GM12878 (cell line): ENCODE measurements around the gene DMD.

Experiments used
- CBX5 ChIP-seq: sonication (generic); IDR thresholded peaks from 2 replicates; pipeline ENCODE4 v1.6.1; 2016; ENCODE audit warnings: low read depth, moderate library complexity, mild to moderate bottlenecking, inconsistent platforms
- CHD2 ChIP-seq: IDR thresholded peaks from 2 replicates; pipeline ENCODE4 v1.6.1; 2011; ENCODE audit warnings: low read depth, low read length, improper control_type of control experiment, borderline replicate concordance
- CTCF ChIP-seq, 3 experiments: IDR thresholded peaks in 2 of 3; conservative IDR thresholded peaks in 1 of 3; 2 replicates each; pipeline ENCODE4 v1.5.1; 2011; ENCODE audit warnings: low read depth in 3 of 3, low read length in 3 of 3, mild to moderate bottlenecking in 3 of 3, control low read depth in 2 of 3, moderate library complexity in 2 of 3, inconsistent platforms in 1 of 3, mixed read lengths in 1 of 3; ENCODE audit not compliant: control insufficient read depth in 2 of 3, insufficient read depth in 1 of 3; ENCODE audit errors: extremely low read depth in 1 of 3
- MXI1 ChIP-seq: fragments of 150-350 bp; IDR thresholded peaks from 2 replicates; pipeline ENCODE4 v1.6.1; 2011; ENCODE audit warnings: low read depth, mild to moderate bottlenecking, inconsistent platforms, low read length, improper control_type of control experiment
- NFYB ChIP-seq: IDR thresholded peaks from 2 replicates; pipeline ENCODE4 v1.6.1; 2011; ENCODE audit warnings: low read depth, mild to moderate bottlenecking, low read length, improper control_type of control experiment, moderate library complexity; ENCODE audit not compliant: insufficient read depth
- YBX1 ChIP-seq: fragments of 450-650 bp; IDR thresholded peaks from 2 replicates; pipeline ENCODE4 v1.6.1; 2016; ENCODE audit warnings: antibody characterized with exemption

GRCh38 chrX:32443841-32444240 lies 767.5 kb downstream of the DMD start:
- no peak for TF ChIP-seq MXI1
- no peak for TF ChIP-seq CTCF (IDR thresholded peaks at IDR 0.05 in 2 of 3, conservative IDR thresholded peaks at IDR 0.05 in 1 of 3; ENCODE audit: control insufficient read depth in 2 of 3, extremely low read depth in 1 of 3, insufficient read depth in 1 of 3, low read depth in 3 of 3, low read length in 3 of 3)
- no peak for TF ChIP-seq CBX5
- TF ChIP-seq YBX1, result no peak
- TF ChIP-seq CHD2, result no peak
- TF ChIP-seq NFYB, result no peak
